HG02840 (cell line): Measurements from ENCODE around the gene TECTA.
"Not testable (repeated sequence)": the region's sequence is repeated elsewhere in the genome, so short reads cannot be mapped to it uniquely, and the experiment has no call there.

Source experiments
- ATAC-seq: cut with Tn5 transposase; IDR thresholded peaks from one replicate; pipeline ENCODE4 v1.9.1; 2021; ENCODE audit warnings: mild to moderate bottlenecking, moderate library complexity, moderate number of reproducible peaks; ENCODE audit not compliant: unreplicated experiment, low FRiP score

Gene TECTA

DNA sequence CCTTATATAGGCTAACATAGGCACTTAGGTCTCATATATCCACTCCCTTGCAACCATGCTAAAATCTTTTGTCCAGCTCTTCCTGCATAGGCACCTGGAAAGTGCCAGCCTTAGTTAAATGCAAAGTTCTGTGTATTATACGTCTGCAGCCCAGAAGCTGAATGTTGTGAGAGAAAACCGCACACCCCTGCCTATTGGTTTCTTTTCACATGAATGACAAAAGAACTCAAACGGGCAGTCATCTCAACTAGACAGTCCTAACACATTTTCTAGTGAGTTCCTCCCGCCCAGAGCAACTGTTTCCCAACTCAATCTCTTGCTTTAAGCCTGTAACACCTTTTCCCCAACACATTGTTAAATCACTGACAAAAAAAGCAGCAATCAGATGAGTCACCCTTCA, 122.1 kb downstream of the TECTA start:
- no peak for ATAC-seq

DNA sequence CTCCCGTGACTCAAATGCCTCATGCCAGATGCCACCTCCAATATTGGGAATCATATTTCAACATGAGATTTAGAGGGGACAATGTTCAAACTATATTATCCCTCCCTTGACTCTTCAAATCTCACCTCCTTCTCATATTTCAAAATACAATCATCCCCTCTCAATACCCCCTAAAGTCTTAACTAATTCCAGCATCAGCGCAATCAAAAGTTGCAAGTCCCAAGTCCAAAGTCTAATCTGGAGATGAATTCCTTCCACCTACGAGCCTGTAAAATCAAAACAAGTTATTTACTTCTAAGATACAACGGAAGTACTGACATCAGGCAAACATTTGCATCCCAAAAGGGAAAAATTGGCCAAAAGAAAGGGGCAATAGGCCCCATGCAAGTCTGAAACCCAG, 124.3 kb downstream of the TECTA start:
- no peak for ATAC-seq

DNA sequence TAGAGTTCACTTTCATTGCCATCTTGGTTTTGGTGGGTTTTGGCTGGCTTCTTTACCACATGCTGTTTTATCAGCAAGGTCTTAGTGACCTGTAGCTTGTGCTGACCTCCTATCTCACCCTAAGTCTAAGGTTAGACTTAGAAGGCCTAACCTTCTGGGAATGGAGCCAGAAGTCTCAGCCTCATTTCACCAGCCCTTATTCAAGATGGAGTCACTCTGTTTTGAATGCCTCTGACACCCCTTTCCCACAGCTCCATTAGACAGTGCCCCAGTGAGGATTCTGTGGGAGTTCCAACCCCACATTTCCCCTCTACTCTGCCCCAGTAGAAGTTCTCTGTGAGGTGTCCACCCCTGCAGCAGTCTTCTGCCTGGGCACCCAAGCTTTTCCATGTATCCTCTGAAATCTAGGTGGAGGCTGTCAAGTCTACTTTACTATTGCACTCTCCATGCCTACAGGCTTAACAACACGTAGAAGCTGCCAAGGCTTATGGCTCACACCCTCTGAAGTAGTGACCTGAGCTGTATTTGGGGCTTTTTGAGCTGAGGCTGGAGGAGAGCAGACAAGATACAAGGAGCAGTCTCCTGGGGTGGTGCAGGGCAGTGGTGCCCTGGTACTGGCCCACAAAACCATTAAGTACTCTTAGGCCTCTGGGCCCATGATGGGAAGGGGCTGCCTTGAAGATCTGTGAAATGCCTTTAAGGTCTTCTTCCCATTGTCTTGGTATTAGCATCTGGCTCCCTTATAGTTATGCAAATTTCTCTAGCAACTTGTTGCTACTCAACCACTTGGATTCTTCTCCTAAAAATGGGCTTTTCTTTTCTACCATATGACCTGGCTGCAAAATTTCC, 125.6 kb downstream of the TECTA start:
- ATAC-seq, result no peak

DNA sequence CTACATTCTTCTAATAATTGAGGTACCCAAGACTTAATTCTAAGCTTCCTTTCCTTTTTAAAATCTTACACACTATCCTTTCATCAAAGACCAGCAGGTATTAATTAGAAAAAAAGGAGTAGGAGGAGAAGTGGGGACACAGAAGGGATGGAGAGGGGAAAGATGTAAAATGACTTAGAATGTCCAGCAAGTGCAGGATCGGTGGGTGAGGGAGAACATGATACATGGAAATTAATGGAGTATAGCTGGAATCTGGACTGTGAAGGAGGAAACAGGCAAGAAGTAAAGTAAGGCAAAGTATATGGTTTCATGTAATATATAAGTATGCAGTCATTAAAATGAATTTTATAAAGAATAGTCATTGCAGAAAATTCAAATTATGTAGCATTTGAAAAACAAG, 127.8 kb downstream of the TECTA start:
- no peak for ATAC-seq

DNA sequence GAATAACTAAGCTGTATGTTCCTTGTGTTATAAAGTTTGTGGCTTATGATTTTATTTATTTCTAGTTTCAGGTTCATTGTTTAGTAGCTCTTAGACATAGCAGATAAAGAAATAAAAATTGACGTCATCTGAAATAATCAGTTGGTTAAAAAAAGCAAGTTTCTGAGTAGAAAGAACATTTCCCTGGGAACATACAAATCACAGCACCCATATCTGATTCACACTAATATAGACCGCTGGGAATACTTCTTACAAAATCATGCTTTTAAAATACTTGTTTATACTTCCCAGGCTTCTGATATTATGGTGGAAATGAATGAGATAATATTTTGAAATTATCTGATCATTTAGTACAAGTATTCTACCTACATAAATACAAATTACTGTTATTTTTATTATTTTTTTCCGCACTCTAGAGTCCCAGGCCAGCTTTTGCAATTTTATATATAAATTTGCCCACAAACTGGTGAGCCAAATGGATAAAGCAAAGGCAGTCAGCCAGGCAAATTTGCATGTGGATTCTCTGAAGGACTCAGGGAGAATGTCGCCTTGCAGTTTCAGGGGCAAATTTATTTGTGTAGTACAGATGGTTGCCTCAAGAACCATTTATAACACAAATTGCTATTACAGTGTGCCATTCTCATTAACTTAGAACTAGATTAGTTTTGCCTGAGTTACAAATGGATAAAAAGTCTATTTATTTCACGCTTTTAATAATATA, 128.6 kb downstream of the TECTA start:
- ATAC-seq, result no peak

DNA sequence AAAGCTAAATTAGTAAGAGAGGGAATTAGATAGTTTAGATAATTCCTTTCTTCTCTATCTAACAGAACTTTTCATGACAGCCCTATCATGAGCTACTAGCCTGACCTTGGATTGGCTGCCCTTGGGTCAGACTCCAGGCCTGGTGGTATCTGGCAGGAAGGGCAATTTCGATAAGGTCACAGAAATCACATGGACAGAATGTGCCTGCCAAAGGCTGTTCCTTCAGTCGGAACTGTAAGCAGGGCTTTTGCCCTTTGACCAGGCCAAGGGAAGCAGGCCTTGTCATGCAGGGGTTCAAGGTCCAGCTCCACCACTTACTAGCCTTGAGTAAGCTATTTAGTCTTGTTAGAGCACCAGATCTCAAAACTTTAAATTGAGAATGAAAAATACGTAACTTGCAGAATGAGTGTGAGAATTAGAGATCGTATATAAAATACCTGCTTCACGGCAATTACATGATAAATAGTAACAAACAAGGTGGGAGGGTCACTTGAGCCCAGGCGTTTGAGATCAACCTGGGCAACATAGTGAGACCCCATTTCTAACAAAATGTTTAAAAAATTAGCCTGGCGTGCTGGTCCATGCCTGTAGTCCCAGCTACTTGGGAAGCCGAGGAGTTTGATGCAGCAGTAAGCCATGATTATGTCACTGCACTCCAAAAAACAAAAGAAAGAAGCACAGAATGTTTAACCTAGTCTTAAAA, 130.7 kb downstream of the TECTA start:
- ATAC-seq, result no peak

DNA sequence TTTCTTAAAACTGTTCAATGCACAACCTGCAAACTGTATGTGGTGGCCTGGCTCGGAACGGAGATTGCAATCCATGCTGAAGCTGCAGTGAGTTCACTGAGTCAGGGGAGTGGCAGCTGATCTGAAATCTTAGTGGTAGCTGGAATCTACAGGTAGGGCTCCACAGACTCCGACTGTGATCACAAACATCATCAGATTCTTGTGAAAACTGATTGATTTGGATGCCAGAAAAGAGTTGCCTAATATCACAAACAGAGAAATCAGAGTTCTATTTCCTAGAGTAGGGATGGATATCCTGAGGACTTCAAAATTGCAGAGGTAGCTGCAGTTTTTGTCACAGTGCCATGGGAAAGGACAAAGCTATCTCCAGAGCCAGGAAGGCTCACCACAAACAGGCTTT, 134.0 kb downstream of the TECTA start:
- ATAC-seq, result no peak

DNA sequence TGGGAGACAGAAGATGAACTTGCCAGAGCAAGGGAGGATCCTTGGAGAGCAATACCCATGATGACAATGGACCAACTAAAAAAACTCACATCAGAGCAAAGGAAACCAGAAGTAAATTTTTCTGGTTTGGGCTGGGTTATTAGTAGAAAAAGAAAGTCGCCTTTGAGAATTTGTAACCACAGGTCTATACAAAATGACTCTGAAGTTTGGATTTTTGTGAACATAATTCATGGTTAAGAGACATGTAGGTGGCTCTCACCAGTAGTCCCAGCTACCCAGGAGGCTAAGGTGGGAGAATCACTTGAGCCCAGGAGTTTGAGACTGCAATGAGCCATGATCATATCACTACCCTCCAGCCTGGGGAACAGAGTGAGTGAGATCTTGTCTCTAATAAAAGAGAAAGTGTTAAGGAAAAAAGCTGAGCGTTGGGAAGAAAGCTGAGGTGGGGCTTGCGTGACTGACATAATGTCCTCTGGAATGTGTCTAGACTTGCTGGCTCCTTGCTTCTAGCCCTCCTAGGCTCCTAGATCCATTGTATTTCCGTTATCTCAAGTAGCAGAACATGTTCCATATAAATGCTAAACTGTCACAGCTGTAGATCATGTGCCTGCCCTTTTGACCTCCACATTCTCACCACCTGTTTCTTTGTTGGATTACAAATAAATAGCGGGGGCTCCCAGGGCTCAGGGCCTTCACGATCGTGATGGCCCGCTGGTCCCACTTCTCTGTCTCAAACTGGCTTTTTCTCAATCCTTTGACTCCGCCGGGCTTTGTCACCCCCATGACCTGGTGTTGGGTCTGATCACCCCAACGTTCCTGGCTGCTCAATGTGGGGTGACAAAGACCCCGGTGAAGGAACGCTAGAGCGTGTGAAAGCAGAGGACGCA, 135.3 kb downstream of the TECTA start:
- ATAC-seq, result peak; percentile 54

DNA sequence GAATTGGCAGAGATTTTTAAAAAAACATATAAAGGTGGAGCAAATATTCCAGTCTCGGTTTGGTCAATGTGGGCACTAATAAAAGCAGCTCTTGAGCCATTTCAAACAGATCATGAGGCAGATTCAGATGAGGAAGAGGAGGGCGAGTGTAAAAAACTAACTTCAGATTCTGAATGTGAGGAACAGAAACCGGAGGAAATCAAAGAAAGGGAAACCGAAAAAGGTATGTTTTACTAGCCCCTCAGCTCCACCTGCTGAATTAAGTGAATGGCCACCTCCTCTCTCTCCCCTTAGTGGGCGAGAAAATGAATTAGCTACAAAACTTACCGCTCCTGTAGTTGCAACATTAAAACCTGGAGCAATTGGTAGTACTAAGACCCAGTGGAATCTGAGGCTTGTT, 136.2 kb downstream of the TECTA start:
- ATAC-seq, result not testable (repeated sequence)

DNA sequence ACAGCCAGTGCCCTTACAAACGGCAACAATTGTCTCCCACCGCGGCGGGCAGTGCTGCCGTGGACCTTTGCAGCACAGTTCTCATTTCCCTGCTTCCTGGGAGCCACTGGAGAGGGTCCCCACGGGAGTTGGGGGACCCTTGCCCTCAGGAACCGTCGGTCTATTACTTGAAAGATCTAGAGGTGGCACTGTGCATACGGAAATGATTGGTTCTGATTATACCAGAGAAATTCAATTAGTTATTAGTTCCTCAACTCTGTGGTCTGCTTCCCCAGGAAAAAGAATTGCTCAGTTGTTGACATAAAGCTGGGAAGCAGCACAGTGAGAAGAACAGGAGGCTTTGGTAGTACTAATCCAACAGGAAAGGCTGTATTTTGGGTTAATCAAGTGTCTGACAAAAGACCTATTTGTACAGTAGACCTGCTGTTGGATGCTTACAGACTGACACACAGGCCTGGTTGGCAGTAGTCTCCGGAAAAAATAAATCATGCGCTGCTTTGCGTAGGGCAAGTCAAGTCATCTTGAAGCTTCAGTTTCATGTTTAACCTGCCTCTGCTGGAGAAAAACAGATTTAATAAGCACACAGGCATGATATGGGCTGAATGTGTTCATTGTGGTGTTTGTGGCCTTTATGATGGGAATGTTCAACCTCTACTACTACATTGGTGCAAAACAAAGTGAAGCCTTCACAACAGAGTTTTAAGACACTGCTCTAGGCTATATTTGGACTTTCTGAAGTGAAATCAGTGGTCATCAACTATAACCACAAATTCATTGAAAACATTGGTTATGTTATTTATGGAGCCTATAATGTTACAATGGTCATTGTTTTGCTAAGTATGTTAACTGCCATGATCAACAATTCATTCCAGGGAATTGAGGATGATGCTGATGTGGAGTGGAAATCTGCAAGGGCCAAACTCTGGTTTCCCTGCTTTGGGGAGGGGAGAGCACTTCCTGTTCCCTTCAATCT, 136.9 kb downstream of the TECTA start:
- no peak for ATAC-seq

DNA sequence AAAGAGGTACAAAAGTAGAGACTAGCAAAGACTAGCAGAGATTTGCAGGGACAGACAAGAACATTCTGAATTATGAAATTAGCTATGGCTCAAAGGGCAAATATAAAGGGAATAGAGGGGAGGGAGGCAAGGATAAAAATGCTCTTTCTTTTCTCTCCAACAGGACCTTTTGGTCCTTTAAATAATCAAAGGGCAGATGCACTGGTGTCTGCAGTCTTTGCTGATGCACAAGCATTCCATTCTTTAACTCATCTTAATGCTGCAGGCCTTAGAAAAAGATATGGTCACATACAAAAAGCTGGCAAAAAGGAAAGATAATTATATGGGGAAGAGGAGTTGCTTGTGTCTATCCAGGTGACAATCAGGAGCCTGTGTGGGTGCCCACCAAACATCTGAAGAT, 137.9 kb downstream of the TECTA start:
- ATAC-seq, result no peak

DNA sequence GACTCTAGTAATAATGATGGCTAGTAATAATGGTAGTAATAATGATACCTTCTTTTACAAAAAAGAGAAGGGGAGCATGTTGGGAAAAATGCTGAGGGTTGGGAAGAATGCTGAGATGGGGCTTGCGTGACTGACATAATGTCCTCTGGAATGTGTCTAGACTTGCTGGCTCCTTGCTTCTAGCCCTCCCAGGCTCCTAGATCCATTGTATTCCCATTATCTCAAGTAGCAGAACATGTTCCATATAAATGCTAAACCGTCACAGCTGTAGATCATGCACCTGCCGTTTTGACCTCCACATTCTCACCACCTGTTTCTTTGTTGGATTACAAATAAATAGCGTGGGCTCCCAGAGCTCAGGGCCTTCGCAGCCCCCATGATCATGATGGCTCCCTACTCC, 139.0 kb downstream of the TECTA start:
- not testable (repeated sequence) for ATAC-seq

DNA sequence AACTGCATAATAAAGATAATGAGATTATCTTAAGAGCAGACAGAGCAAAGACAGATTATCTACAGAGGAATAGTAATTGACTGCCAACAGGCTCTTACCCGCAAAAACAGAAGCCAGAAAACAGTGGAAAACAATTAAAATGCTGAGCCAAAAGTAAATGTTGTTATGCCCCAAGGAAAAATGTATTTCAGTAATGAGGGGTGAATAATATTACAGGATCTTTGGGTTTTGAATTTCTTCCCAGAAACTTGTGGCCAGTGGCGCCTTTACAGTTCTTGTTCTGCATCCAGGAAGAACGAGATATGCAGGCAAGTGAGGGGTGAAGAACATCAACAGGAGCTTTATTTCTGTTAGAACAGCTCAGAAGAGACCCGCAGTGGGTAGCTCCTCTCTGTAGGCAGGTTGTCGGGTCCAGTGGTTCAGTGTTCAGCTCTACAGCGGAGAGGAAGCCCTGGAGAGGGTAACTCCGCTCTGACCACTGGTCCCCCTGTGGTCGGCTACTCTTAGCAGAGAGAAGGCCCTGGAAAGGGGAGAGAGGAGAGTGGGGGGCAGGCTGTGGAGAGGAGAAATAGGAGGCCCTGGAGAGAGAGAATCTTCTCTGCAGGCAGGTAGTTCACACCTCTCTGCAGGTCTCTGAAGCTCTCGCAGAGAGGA, 139.7 kb downstream of the TECTA start:
- no peak for ATAC-seq
